ENCODE results near the gene ADAMTS12.

Gene ADAMTS12

GRCh38 chr5:33894566-33894965, 2.8 kb upstream of the ADAMTS12 start:
- DNase-seq = no peak

GRCh38 chr5:33892620-33893137, 889 bp upstream of the ADAMTS12 start:
- no peak for DNase-seq

GRCh38 chr5:33891446-33891787, 373 bp downstream of the ADAMTS12 start:
- no peak for DNase-seq

GRCh38 chr5:33890131-33891032, 1.4 kb downstream of the ADAMTS12 start:
- peak in 1 of 2 experiments; percentile 6 for DNase-seq

GRCh38 chr5:33888587-33888986, 3.2 kb downstream of the ADAMTS12 start:
- no peak for DNase-seq

GRCh38 chr5:33887268-33887667, 4.5 kb downstream of the ADAMTS12 start:
- DNase-seq = no peak

GRCh38 chr5:33886283-33886682, 5.5 kb downstream of the ADAMTS12 start:
- DNase-seq = no peak

GRCh38 chr5:33885679-33886078, 6.1 kb downstream of the ADAMTS12 start:
- DNase-seq = no peak

- no peak for DNase-seq
Measured at GRCh38 chr5:33883482-33883881, 8.3 kb downstream of the ADAMTS12 start.

GRCh38 chr5:33880319-33880718, 11.5 kb downstream of the ADAMTS12 start:
- DNase-seq = no peak

GRCh38 chr5:33877449-33877848, 14.3 kb downstream of the ADAMTS12 start:
- no peak for DNase-seq

- no peak for DNase-seq
Measured at GRCh38 chr5:33867241-33867640, 24.5 kb downstream of the ADAMTS12 start.

- peak; percentile 44 to 73 for DNase-seq
Measured at GRCh38 chr5:33859177-33859576, 32.6 kb downstream of the ADAMTS12 start.

GRCh38 chr5:33857037-33857436, 34.8 kb downstream of the ADAMTS12 start:
- no peak for DNase-seq

- DNase-seq = no peak
Measured at GRCh38 chr5:33855396-33855795, 36.4 kb downstream of the ADAMTS12 start.

GRCh38 chr5:33854733-33855151, 37.0 kb downstream of the ADAMTS12 start:
- no peak for DNase-seq

- no peak for DNase-seq
Measured at GRCh38 chr5:33852837-33853236, 39.0 kb downstream of the ADAMTS12 start.

- no peak for DNase-seq
Measured at GRCh38 chr5:33852319-33852718, 39.5 kb downstream of the ADAMTS12 start.

GRCh38 chr5:33850100-33850594, 41.6 kb downstream of the ADAMTS12 start:
- DNase-seq = no peak

GRCh38 chr5:33848554-33848953, 43.2 kb downstream of the ADAMTS12 start:
- no peak for DNase-seq

- DNase-seq = no peak
Measured at GRCh38 chr5:33846851-33847250, 44.9 kb downstream of the ADAMTS12 start.

- DNase-seq = no peak
Measured at GRCh38 chr5:33843579-33843978, 48.2 kb downstream of the ADAMTS12 start.

- DNase-seq = no peak
Measured at GRCh38 chr5:33842456-33842855, 49.3 kb downstream of the ADAMTS12 start.

- no peak for DNase-seq
Measured at GRCh38 chr5:33841891-33842290, 49.9 kb downstream of the ADAMTS12 start.
